Fibroblast of mammary gland (primary cell): ENCODE results near the gene POC1A.

Source experiments
- DNase-seq: peaks from one replicate; pipeline ENCODE4 v3.0.0-alpha.2; 2010; ENCODE audit warnings: low read depth
- H3K4me3 ChIP-seq: 2 replicates; pipeline ENCODE4 v1.5.1; 2011; ENCODE audit warnings: low read depth, mild to moderate bottlenecking, low read length, moderate library complexity; ENCODE audit not compliant: control insufficient read depth
- CTCF ChIP-seq: conservative IDR thresholded peaks from 2 replicates; pipeline ENCODE4 v1.5.1; 2011; ENCODE audit warnings: low read depth, low read length, inconsistent platforms; ENCODE audit not compliant: control insufficient read depth, insufficient read depth

The POC1A gene

GRCh38 chr3:52078781-52079560, 75.3 kb downstream of the POC1A start:
- no peak for TF ChIP-seq CTCF
- H3K4me3 ChIP-seq, result no peak overlapping the region
- no peak for DNase-seq

- no peak overlapping the region for H3K4me3 ChIP-seq
- TF ChIP-seq CTCF, result no peak
- DNase-seq, result no peak
Observed at GRCh38 chr3:52077925-52078324, 76.3 kb downstream of the POC1A start.

GRCh38 chr3:52076896-52077780, 77.1 kb downstream of the POC1A start:
- TF ChIP-seq CTCF, result peak; percentile 8
- no peak for DNase-seq
- no peak overlapping the region for H3K4me3 ChIP-seq

- TF ChIP-seq CTCF, result no peak
- H3K4me3 ChIP-seq, result no peak overlapping the region
- no peak for DNase-seq
Observed at GRCh38 chr3:52073490-52073889, 80.7 kb downstream of the POC1A start.

- TF ChIP-seq CTCF, result no peak
Observed at GRCh38 chr3:52072471-52072870, 81.8 kb downstream of the POC1A start.

GRCh38 chr3:52072020-52072419, 82.2 kb downstream of the POC1A start:
- DNase-seq, result no peak
- no peak for TF ChIP-seq CTCF
- H3K4me3 ChIP-seq, result no peak overlapping the region

More at GRCh38 chr3:52072471-52072870, 81.8 kb downstream of the POC1A start:
- no peak for DNase-seq
- H3K4me3 ChIP-seq, result no peak overlapping the region
